MG63 (cell line): ENCODE measurements around the gene SMIM22. TPM values are rescaled to one million over a fixed set of nuclear protein-coding genes. Genes with fewer than 3 reads are reported as not detected.

Source experiments
- DNase-seq: peaks from one replicate; pipeline ENCODE4 v3.0.0-alpha.2; 2020
- H3K27me3 ChIP-seq: fragments of 250-450 bp; sonication (Bioruptor Pico); 2 replicates; pipeline ENCODE4 v1.5.1; 2020; ENCODE audit warnings: mild to moderate bottlenecking, moderate library complexity
- H3K36me3 ChIP-seq: fragments of 250-450 bp; sonication (Bioruptor Pico); 2 replicates; pipeline ENCODE4 v1.5.1; 2020; ENCODE audit warnings: mild to moderate bottlenecking, moderate library complexity
- H3K4me3 ChIP-seq: fragments of 250-450 bp; sonication (Bioruptor Pico); 2 replicates; pipeline ENCODE4 v1.5.1; 2020; ENCODE audit warnings: mild to moderate bottlenecking, moderate library complexity
- H3K9me3 ChIP-seq: fragments of 250-450 bp; sonication (Bioruptor Pico); 2 replicates; pipeline ENCODE4 v1.5.1; 2020; ENCODE audit warnings: mild to moderate bottlenecking, moderate library complexity
- total RNA-seq: library from RNA; depleted of rRNA; stranded (reverse); fragments of >200 nt; shearing (Covaris generic); gene quantifications from 2 replicates; pipeline ENCODE4 v1.2.3, GENCODE V29; 2014; ENCODE audit warnings: low replicate concordance; rRNA removed

SMIM22 gene
- total RNA-seq, 1 experiment from 2014 or later, result not detected

DNA sequence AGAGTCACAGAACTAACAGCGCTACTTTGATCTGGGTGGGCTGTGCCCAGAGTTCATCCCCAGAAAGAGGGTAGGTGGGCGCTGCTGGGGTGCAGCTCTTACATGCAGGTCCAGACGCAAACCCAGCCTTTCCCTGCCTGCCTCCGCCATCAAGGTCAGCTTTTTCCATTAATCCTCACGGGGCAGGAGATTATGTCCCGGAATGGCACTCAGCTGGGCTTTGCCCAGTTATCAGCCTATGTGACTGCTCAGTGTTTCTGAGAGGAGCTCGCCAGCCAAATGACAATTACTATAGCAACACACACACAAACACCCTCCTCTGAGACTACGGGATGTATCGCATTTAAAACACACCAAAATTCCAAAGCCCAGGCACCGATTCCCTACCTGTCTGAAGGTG, 31.8 kb downstream of the SMIM22 start:
- Histone ChIP-seq H3K36me3 (peaks cover 90% of the 10 kb centered on the region), H3K4me3 (no peak overlapping the region), H3K9me3 (no peaks in the 10 kb centered on the region), H3K27me3 (no peaks in the 10 kb centered on the region)
- no peak for DNase-seq

DNA sequence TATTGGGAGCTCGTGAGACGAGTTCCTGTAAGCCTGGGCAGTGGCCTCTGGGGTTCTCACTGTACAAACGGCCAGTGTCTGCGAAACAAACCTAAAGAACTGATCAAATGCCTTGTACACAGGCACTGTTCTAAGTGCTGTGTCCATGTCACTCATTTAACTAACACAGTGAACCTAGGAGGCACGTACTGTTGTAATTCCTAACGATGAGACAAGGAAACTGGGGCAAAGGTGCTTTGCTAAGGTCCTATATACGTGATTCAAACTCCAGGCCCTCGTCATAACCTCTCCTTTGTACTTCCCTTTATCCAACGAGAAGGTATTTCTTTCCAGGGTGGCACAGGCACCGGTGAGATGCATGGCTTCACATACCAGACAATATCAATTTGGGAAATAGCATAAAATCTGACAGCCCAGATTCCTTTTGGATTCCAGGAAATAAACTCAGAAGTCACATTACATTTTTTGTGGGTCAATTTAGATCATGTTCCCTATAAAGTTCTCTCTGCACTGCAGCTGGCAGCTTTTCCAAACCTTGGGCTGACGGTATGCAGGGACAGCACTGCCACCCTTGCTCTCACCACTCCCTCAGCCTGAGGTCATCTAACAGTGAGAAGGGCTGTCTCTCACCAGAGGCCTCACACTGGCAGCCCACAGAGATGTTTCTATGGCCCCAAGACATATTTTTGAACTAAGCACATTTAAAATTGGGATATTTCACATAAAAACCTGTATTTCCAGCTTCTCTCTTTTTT, 33.6 kb downstream of the SMIM22 start:
- Histone ChIP-seq H3K9me3 (no peaks in the 10 kb centered on the region), H3K4me3 (no peak overlapping the region), H3K36me3 (peaks cover 91% of the 10 kb centered on the region), H3K27me3 (no peaks in the 10 kb centered on the region)
- DNase-seq, result no peak

DNA sequence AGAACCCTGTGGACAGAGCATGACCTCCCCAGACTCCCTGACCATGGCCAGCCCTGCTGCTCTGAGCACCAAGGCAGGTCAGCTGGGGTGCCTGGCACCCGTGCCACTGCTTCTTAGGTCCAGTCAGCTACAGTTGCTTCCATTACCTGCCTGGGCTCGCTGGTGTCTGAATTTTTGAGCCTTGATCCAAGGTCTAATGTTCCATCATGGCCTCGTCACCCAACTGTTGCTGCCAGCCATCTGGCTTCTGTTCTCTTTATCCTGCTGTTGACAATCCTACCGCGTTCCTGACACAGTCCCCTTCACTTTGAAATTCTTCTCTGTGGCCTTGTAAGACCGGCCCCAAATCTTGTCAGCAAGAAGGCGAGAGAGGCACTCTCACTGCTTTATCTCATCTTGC, 35.2 kb downstream of the SMIM22 start:
- no peaks in the 10 kb centered on the region for H3K27me3 ChIP-seq
- H3K9me3 ChIP-seq, result no peaks in the 10 kb centered on the region
- H3K4me3 ChIP-seq, result no peak overlapping the region
- peaks cover 87% of the 10 kb centered on the region for H3K36me3 ChIP-seq
- DNase-seq, result no peak

DNA sequence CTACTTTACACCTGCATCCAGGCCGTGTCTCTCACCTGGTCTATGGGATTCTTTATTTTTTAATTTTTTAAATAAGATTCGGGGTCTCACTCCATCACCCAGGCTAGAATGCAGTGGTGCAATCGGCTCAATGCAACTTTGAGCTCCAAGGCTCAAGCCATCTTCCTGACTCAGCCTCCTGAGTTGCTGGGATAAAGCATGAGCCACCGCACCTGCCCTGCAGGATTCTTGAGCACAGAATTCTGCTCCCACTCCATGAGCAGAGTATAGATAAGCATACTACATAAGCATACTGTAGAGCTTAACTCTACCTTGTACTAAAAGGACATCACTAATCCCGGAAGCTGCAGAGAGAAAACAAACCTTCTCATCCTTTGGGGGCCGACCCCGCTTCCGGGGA, 36.4 kb downstream of the SMIM22 start:
- peaks cover 88% of the 10 kb centered on the region for H3K36me3 ChIP-seq
- DNase-seq, result no peak
- no peaks in the 10 kb centered on the region for H3K9me3 ChIP-seq
- no peak overlapping the region for H3K4me3 ChIP-seq
- no peaks in the 10 kb centered on the region for H3K27me3 ChIP-seq

DNA sequence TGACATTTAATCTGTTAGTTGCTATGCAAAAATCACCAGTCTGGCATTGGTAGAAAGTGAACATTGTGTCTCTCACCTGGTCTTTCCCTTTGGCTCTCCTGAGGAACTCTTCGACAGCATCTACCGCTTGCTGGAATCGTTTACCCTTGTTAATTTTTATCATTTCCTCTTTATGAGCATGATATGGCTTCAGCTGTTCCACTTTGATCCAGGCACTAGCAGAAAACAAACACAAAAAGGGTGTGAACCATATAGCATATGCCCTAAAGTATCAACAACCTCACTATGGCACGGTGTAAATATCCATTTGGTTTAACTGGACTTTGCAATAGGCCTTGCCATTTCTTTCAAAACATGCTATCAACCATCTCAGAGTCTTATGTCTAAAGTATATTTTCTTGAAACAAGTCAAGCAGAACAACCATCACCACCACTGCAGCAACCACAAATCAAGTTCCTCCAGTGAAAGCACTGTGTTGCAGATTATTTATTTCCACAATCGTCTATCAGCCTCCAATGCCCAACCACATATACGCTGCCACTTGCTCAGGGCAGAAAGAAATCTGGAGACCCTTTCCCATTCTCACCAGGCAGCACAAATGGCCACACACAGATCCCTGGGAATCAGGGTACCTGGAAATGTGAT, 37.7 kb downstream of the SMIM22 start:
- H3K4me3 ChIP-seq, result no peak overlapping the region
- no peak for DNase-seq
- H3K9me3 ChIP-seq, result no peaks in the 10 kb centered on the region
- H3K36me3 ChIP-seq, result peaks cover 88% of the 10 kb centered on the region
- no peaks in the 10 kb centered on the region for H3K27me3 ChIP-seq

DNA sequence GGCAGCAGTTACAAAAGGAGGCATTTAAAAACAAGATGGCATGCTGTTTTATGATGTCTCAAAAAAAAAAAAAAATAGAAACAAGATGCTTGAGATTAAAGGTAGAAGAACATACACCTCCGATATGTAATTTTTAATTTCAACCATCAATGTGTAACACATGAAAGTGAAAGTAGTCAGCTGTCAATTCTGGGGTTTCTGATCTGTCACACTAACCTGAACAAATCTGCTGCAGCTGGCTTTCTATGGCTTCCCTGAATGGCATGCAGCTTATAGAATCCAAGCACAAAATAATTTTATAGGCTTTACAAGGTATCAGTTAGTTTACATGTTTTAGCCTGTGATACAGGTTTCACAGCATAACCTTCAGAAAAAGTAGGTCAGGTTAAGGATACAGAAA, 38.4 kb downstream of the SMIM22 start:
- Histone ChIP-seq H3K9me3 (no peaks in the 10 kb centered on the region), H3K36me3 (peaks cover 85% of the 10 kb centered on the region), H3K27me3 (no peaks in the 10 kb centered on the region), H3K4me3 (no peak overlapping the region)
- DNase-seq, result no peak

DNA sequence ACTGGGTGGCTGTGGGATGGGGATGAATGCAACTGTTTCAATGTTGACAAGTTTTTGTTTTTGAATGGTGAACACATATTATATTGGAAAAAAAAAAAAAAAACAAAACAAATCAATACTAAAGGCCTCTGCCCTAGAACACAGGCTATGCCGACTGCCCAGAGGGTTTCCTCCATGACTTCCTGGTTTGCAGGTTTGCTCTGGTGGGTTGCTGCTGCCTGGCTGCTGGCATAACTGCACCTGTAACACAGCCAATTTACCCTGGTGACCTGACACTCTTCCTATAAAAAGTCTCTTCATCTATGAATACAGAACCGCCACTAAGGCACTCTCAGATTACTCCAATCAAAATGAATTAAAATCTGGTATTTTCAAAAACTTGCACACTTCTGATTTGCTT, 41.6 kb downstream of the SMIM22 start:
- DNase-seq, result no peak
- Histone ChIP-seq H3K4me3 (no peak overlapping the region), H3K9me3 (no peaks in the 10 kb centered on the region), H3K36me3 (peaks cover 84% of the 10 kb centered on the region), H3K27me3 (no peaks in the 10 kb centered on the region)

DNA sequence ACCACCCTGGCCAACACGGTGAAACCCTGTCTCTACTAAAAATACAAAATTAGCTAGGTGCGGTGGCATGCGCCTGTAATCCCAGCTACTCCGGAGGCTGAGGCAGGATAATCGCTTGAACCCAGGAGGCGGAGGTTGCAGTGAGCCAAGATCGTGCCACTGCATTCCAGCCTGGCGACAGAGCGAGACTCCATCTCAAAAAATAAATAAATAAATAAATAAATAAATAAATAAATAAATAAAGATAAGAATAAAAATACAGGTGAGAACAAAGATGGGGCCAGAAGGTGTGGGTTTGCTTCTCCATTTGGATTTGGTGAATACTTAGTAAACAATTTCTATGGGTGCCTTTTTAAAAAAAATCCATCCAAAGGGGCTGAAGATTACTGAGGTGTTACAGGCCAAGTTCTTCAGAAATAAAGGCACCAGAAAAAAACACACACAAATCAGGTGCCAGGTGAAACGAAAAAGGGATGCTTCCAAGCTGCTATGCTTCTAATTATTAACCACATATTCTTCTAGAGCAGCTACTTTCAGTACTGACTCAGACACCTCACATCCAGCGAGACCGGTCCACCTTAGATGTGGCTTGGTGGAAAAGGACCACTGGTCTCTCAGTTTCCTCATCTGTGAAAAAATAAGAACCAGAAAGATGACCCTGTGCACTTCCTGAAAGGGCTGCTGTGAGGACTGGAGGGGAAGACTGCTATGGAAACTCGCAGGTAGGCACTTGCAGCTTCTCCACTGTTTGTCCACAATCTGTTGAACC, 42.7 kb downstream of the SMIM22 start:
- DNase-seq, result no peak
- Histone ChIP-seq H3K36me3 (peaks cover 82% of the 10 kb centered on the region), H3K9me3 (no peaks in the 10 kb centered on the region), H3K4me3 (no peak overlapping the region), H3K27me3 (no peaks in the 10 kb centered on the region)

DNA sequence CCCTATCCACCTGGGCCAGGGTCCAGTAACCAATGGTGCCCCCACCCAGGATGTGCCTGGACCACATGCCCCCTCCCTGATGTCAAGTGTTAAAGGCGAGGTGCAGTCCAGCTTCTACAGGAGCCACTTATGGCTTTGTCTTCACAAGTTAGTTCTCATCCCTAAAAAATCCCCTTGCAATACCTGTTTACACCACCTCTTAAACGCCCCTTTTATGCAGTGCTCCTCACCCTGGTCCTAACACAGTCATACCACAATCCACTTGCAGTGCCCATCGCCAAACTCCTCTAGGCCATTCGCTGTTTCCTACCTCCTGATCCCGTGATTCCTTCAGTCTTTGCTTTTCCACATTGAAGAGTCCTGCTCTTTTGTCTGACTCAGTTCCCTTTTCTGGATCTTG, 44.8 kb downstream of the SMIM22 start:
- H3K27me3 ChIP-seq, result no peaks in the 10 kb centered on the region
- H3K9me3 ChIP-seq, result no peaks in the 10 kb centered on the region
- no peak overlapping the region for H3K4me3 ChIP-seq
- DNase-seq, result no peak
- peaks cover 84% of the 10 kb centered on the region for H3K36me3 ChIP-seq

DNA sequence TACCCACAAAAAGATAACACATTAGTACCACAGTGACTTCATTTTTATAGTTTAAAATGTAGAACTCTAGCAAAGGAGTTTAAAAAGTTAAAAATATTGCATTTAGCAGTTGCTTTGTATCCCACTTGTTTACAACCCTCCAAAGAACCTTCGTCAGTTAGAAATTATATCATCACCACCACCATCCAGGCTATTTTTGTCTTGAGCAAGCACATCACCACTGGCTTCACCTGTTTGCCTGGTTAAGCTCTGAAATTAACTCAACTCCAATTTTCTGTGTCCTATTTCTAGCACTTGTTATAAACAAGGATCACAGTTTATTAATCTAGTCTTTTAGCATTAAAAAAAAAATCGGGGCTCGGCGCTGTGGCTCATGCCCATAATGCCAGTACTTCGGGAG, 45.8 kb downstream of the SMIM22 start:
- Histone ChIP-seq H3K36me3 (peaks cover 87% of the 10 kb centered on the region), H3K9me3 (no peaks in the 10 kb centered on the region), H3K4me3 (no peak overlapping the region), H3K27me3 (no peaks in the 10 kb centered on the region)
- DNase-seq, result no peak

Other genes starting within 250 kb of the SMIM22 start
- not detected in 2 replicates for gene C16orf96, start 239.0 kb upstream of the SMIM22 start, total RNA-seq
- gene UBALD1, start 180.5 kb upstream of the SMIM22 start, total RNA-seq, result 18.7 and 29.4 TPM in 2 replicates
- 8.3 and 13.8 TPM in 2 replicates for gene MGRN1, start 170.5 kb upstream of the SMIM22 start, total RNA-seq
- 61.9 and 65.8 TPM in 2 replicates for gene NUDT16L1, start 101.8 kb upstream of the SMIM22 start, total RNA-seq
- 23.6 and 25.8 TPM in 2 replicates for gene ANKS3, start 61.1 kb upstream of the SMIM22 start, total RNA-seq
- 2.8 and 3.4 TPM in 2 replicates for gene DNAAF8, start 60.8 kb upstream of the SMIM22 start, total RNA-seq
- 10.4 and 13.3 TPM in 2 replicates for gene ZNF500, start 28.2 kb upstream of the SMIM22 start, total RNA-seq
- not detected in 2 replicates for gene SEPTIN12, start 7.0 kb upstream of the SMIM22 start, total RNA-seq
- 7.7 and 29.1 TPM in 2 replicates for gene ROGDI, start 7.3 kb downstream of the SMIM22 start, total RNA-seq
- 44.6 and 45.2 TPM in 2 replicates for gene GLYR1, start 51.9 kb downstream of the SMIM22 start, total RNA-seq
- 27.3 and 27.7 TPM in 2 replicates for gene UBN1, start 52.1 kb downstream of the SMIM22 start, total RNA-seq
- gene PPL, start 141.8 kb downstream of the SMIM22 start, total RNA-seq, result 0.07 and 0.36 TPM in 2 replicates
- not detected in 2 replicates for gene SEC14L5, start 163.0 kb downstream of the SMIM22 start, total RNA-seq
- 43.8 and 55.4 TPM in 2 replicates for gene NAGPA, start 238.6 kb downstream of the SMIM22 start, total RNA-seq